SK-N-SH (cell line): Measurements from ENCODE around the gene LRRC2. TPM values are rescaled to one million over a fixed set of nuclear protein-coding genes. Genes with fewer than 3 reads are reported as not detected.

Experiments
- CTCF ChIA-PET: fragments of 300-600, 350-600 bp; formaldehyde crosslinking; extraction: SDS; loops from one replicate; lab custom pipeline; 2021; lab: Yijun Ruan, JAX
- POLR2A ChIA-PET: fragments of 350-600 bp; sonication (Branson Sonifier 250); formaldehyde crosslinking; extraction: SDS; loops from one replicate; lab custom pipeline; 2020; ENCODE audit warnings: antibody characterized with exemption, inconsistent platforms; lab: Yijun Ruan, JAX
- DNase-seq: peaks from one replicate; pipeline ENCODE4 v3.0.0; 2012
- H2AFZ ChIP-seq: fragments of 200-600 bp; sonication (generic); 2 replicates; pipeline ENCODE4 v1.8.1; 2016; ENCODE audit warnings: antibody characterized with exemption, mild to moderate bottlenecking, low read depth
- H3F3A ChIP-seq: fragments of 200-600 bp; sonication (generic); replicated peaks from 2 replicates; pipeline ENCODE3; 2016; ENCODE audit warnings: antibody characterized with exemption, mild to moderate bottlenecking; ENCODE audit not compliant: insufficient read depth
- H3K27ac ChIP-seq, 2 experiments: fragments of 200-500 bp in 1 of 2; fragments of 200-600 bp in 1 of 2; sonication (Bioruptor generic) in 1 of 2; sonication (generic), shearing (Covaris generic) in 1 of 2; 2 replicates each; pipeline versions ENCODE4 v1.5.1 to v1.6.1; 2014 to 2016; ENCODE audit warnings: low read depth in 2 of 2, inconsistent platforms in 1 of 2, low read length in 1 of 2, mild to moderate bottlenecking in 1 of 2, mixed read lengths in 1 of 2
- H3K27me3 ChIP-seq: fragments of 200-600 bp; sonication (generic), shearing (Covaris generic); 2 replicates; pipeline ENCODE4 v1.6.1; 2016; ENCODE audit warnings: mixed run types; ENCODE audit not compliant: insufficient read depth
- H3K36me3 ChIP-seq, 2 experiments: fragments of 200-500 bp in 1 of 2; fragments of 200-600 bp in 1 of 2; sonication (Bioruptor generic) in 1 of 2; sonication (generic) in 1 of 2; replicated peaks in 1 of 2; 2 replicates each; pipeline versions ENCODE3 to v1.5.1; 2014 to 2016; ENCODE audit warnings: low read length in 1 of 2, mild to moderate bottlenecking in 1 of 2; ENCODE audit not compliant: insufficient read depth in 2 of 2, control insufficient read depth in 1 of 2
- H3K4me1 ChIP-seq, 2 experiments: fragments of 200-500 bp in 1 of 2; fragments of 200-600 bp in 1 of 2; sonication (Bioruptor generic) in 1 of 2; sonication (generic), shearing (Covaris generic) in 1 of 2; 2 replicates each; pipeline versions ENCODE4 v1.5.1 to v1.6.1; 2014 to 2016; ENCODE audit warnings: low read depth in 1 of 2, low read length in 1 of 2, mixed run types in 1 of 2; ENCODE audit not compliant: insufficient read depth in 2 of 2, control insufficient read depth in 1 of 2
- H3K4me2 ChIP-seq: fragments of 200-600 bp; sonication (generic), shearing (Covaris generic); 2 replicates; pipeline ENCODE4 v1.6.1; 2017; ENCODE audit warnings: mixed run types
- H3K4me3 ChIP-seq, 2 experiments: fragments of 200-500 bp in 1 of 2; fragments of 200-600 bp in 1 of 2; sonication (Bioruptor generic) in 1 of 2; sonication (generic), shearing (Covaris generic) in 1 of 2; 2 replicates each; pipeline versions ENCODE4 v1.5.1 to v1.8.1; 2014 to 2016; ENCODE audit warnings: low read depth in 2 of 2, inconsistent platforms in 1 of 2, low read length in 1 of 2, mild to moderate bottlenecking in 1 of 2, mixed read lengths in 1 of 2, moderate library complexity in 1 of 2
- H3K79me2 ChIP-seq: fragments of 200-600 bp; sonication (generic); 2 replicates; pipeline ENCODE4 v1.8.1; 2017; ENCODE audit warnings: mild to moderate bottlenecking; ENCODE audit not compliant: insufficient read depth
- H3K9ac ChIP-seq: fragments of 200-600 bp; sonication (generic); 2 replicates; pipeline ENCODE4 v1.6.1; 2017; ENCODE audit warnings: mixed run types
- H3K9me2 ChIP-seq: fragments of 200-600 bp; sonication (generic); 2 replicates; pipeline ENCODE4 v1.6.1; 2017; ENCODE audit warnings: mixed run types
- H3K9me3 ChIP-seq: fragments of 200-600 bp; sonication (generic); 2 replicates; pipeline ENCODE4 v1.6.1; 2017; ENCODE audit warnings: mixed run types, mild to moderate bottlenecking, moderate library complexity
- H4K20me1 ChIP-seq: fragments of 200-600 bp; sonication (generic); 2 replicates; pipeline ENCODE4 v1.6.1; 2017; ENCODE audit warnings: mild to moderate bottlenecking, mixed run types; ENCODE audit not compliant: insufficient read depth
- ELF1 ChIP-seq: IDR thresholded peaks from 2 replicates; pipeline ENCODE4 v1.4.0; 2012
- EP300 ChIP-seq, 2 experiments: IDR thresholded peaks; 2 replicates each; pipeline versions ENCODE4 v1.4.0 to v1.6.1; 2012; ENCODE audit warnings: borderline replicate concordance in 1 of 2, low read depth in 1 of 2, low read length in 1 of 2
- FOXJ3 ChIP-seq: sonication (generic); formaldehyde crosslinking; IDR thresholded peaks from 2 replicates; pipeline ENCODE4 v1.5.1; 2020; ENCODE audit warnings: mild to moderate bottlenecking, missing genetic modification reagents
- GATA2 ChIP-seq: sonication (generic); formaldehyde crosslinking; IDR thresholded peaks from 2 replicates; pipeline ENCODE4 v1.5.0; 2020; ENCODE audit warnings: mild to moderate bottlenecking, missing genetic modification reagents
- MEF2A ChIP-seq: IDR thresholded peaks from 2 replicates; pipeline ENCODE4 v1.4.0; 2012; ENCODE audit warnings: low read depth, borderline replicate concordance
- MXI1 ChIP-seq: IDR thresholded peaks from 2 replicates; pipeline ENCODE4 v1.6.1; 2012; ENCODE audit warnings: mild to moderate bottlenecking, low read depth, low read length, improper control_type of control experiment
- POLR2AphosphoS5 ChIP-seq: IDR thresholded peaks from 2 replicates; pipeline ENCODE4 v1.6.1; 2012; ENCODE audit warnings: low read depth, low read length
- RCOR1 ChIP-seq: fragments of 150-350 bp; IDR thresholded peaks from 2 replicates; pipeline ENCODE4 v1.6.1; 2017; ENCODE audit warnings: antibody characterized with exemption, low read length
- RFX5 ChIP-seq: IDR thresholded peaks from 2 replicates; pipeline ENCODE4 v1.6.1; 2012; ENCODE audit warnings: mild to moderate bottlenecking, improper control_type of control experiment, low read length
- RXRA ChIP-seq: IDR thresholded peaks from 2 replicates; pipeline ENCODE4 v1.4.0; 2012; ENCODE audit warnings: low read depth, mild to moderate bottlenecking, borderline replicate concordance
- SIN3A ChIP-seq: IDR thresholded peaks from 2 replicates; pipeline ENCODE4 v1.6.1; 2012; ENCODE audit warnings: low read depth, mild to moderate bottlenecking, low read length, moderate library complexity, borderline replicate concordance
- SMC3 ChIP-seq: IDR thresholded peaks from 2 replicates; pipeline ENCODE4 v1.6.1; 2012; ENCODE audit warnings: low read depth, low read length, improper control_type of control experiment
- TCF12 ChIP-seq: IDR thresholded peaks from 2 replicates; pipeline ENCODE4 v1.4.0; 2012
- TEAD4 ChIP-seq: IDR thresholded peaks from 2 replicates; pipeline ENCODE4 v1.4.0; 2012; ENCODE audit warnings: mild to moderate bottlenecking, borderline replicate concordance; ENCODE audit not compliant: insufficient read depth
- USF2 ChIP-seq: fragments of 150-350 bp; IDR thresholded peaks from 2 replicates; pipeline ENCODE4 v1.6.1; 2017; ENCODE audit warnings: antibody characterized with exemption, low read length, low read depth, borderline replicate concordance
- YY1 ChIP-seq: IDR thresholded peaks from 2 replicates; pipeline ENCODE4 v1.4.0; 2012; ENCODE audit warnings: low read depth, mild to moderate bottlenecking
- WGBS: methylation state at CpG from one replicate; pipeline ENCODE4 v1.1.6; 2017; ENCODE audit warnings: low lambda C conversion rate; 5-methylcytosine and 5-hydroxymethylcytosine counted together
- polyA plus RNA-seq, 3 experiments: library from polyadenylated mRNA; depleted of rRNA; stranded (reverse); fragments of >200 nt; gene quantifications; 2 replicates each; pipeline ENCODE4 v1.2.3, GENCODE V29; 2012
- TF ChIP-seq, protein P1 (sequence below): IDR thresholded peaks from 2 replicates; pipeline ENCODE4 v1.6.1; 2012; ENCODE audit warnings: mild to moderate bottlenecking, low read depth, low read length, moderate library complexity
- TF ChIP-seq, protein P2 (sequence below): fragments of 200-600 bp; sonication (generic); IDR thresholded peaks from 2 replicates; pipeline ENCODE4 v1.6.1; 2017; ENCODE audit warnings: antibody characterized with exemption, mild to moderate bottlenecking, moderate library complexity

Gene LRRC2
- polyA plus RNA-seq, 1 of the 3 experiments (the other 2 are of a cell fraction), result 0.13 TPM

DNA sequence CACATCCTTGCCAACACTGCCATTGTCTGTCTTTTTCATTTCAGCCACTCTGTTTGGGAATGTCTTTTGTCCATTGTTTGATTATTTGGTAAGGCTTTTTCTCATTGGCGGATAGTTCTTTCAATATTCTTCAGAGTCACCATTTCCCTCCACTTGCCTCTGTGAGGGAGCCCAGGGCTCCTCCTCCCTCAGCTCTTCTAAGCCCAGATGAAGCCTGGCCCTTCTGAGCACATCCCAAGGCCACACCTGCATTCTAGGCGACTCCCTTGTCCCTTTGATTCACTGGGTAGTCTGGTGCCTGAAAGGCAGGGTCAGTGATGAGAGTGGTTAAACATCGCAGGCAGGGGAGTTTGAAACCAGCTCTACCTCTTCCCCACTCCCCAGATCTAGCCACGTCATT is 89.0 kb downstream of the LRRC2 start:
- DNase-seq, result no peak
- no peaks in the 10 kb centered on the region for H3K79me2 ChIP-seq
- H4K20me1 ChIP-seq, result no peaks in the 10 kb centered on the region
- no peaks in the 10 kb centered on the region for H3K36me3 ChIP-seq
- ChIA-PET CTCF (interaction anchor here (1.3 to 11.6 kb wide), 2 partner anchors 11 to 15 kb away, joined by 3 to 77 read pairs; no protein-coding TSS in a partner anchor), POLR2A (no interaction called here)
- H3K9ac ChIP-seq, result no peak overlapping the region
- no peaks in the 10 kb centered on the region for H3K9me2 ChIP-seq
- no peak overlapping the region for H3K4me2 ChIP-seq
- no peak overlapping the region for H3K4me3 ChIP-seq
- WGBS, result 33% methylated on average over 4 of the region's 4 CpGs
- peaks cover 8% of the 10 kb centered on the region; the same call in 1 of the 2 replicates for H3K27me3 ChIP-seq
- no peaks in the 10 kb centered on the region for H3K4me1 ChIP-seq
- TF ChIP-seq RFX5 (no peak), YY1 (no peak)
- H3K9me3 ChIP-seq, result no peaks in the 10 kb centered on the region; the same call in 1 of the 2 replicates
- no peaks in the 10 kb centered on the region for H3F3A ChIP-seq
- no peak overlapping the region for H2AFZ ChIP-seq
- H3K27ac ChIP-seq, result no peak overlapping the region

DNA sequence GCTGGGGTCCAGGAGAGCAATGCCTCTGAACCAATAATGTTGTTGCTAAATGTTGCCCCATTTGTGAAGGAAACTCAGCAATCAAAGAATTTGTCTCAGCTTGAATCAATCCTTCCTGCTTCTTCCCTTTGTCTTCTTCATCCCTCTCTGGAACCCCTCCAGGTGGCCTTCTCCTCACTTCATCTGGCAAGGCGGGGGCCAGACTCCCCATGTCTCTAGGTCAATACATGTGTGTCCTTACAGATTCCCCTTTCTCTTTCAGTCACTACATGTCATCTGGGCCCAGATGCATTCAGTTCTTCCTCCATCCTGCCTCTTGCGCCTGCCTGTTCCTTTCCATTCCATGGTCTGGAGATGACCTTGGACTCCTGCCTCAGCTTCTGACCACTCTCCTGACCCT is 93.4 kb downstream of the LRRC2 start:
- no peak overlapping the region for H3K9ac ChIP-seq
- no peaks in the 10 kb centered on the region for H3K4me1 ChIP-seq
- no peaks in the 10 kb centered on the region; the same call in 1 of the 2 replicates for H3K9me3 ChIP-seq
- no peaks in the 10 kb centered on the region for H3K36me3 ChIP-seq
- 16% methylated on average over 2 of the region's 2 CpGs for WGBS
- DNase-seq, result no peak
- H3F3A ChIP-seq, result no peaks in the 10 kb centered on the region
- H3K4me3 ChIP-seq, result no peak overlapping the region
- H4K20me1 ChIP-seq, result no peaks in the 10 kb centered on the region
- H2AFZ ChIP-seq, result no peak overlapping the region
- CTCF ChIA-PET, result interaction anchor here (11.6 kb wide), 1 partner anchor 16 kb away, joined by 77 read pairs; no protein-coding TSS in a partner anchor
- no peak overlapping the region for H3K27ac ChIP-seq
- POLR2A ChIA-PET, result no interaction called here
- H3K4me2 ChIP-seq, result no peak overlapping the region
- H3K9me2 ChIP-seq, result no peaks in the 10 kb centered on the region
- peaks cover 12% of the 10 kb centered on the region; the same call in 1 of the 2 replicates for H3K27me3 ChIP-seq
- H3K79me2 ChIP-seq, result no peaks in the 10 kb centered on the region
- TF ChIP-seq TCF12 (no peak), RFX5 (no peak), ELF1 (no peak), POLR2AphosphoS5 (no peak), MEF2A (no peak), SMC3 (no peak), TEAD4 (no peak), FOXJ3 (CRISPR knock-in tag) (no peak), RCOR1 (no peak), EP300 (IDR thresholded peaks at IDR 0.05; ENCODE audit: borderline replicate concordance in 1 of 2, low read depth in 1 of 2, low read length in 1 of 2) (no peak), GATA2 (CRISPR knock-in tag) (no peak), USF2 (no peak), MXI1 (no peak), SIN3A (no peak), RXRA (no peak)
- TF ChIP-seq, protein P1, sequence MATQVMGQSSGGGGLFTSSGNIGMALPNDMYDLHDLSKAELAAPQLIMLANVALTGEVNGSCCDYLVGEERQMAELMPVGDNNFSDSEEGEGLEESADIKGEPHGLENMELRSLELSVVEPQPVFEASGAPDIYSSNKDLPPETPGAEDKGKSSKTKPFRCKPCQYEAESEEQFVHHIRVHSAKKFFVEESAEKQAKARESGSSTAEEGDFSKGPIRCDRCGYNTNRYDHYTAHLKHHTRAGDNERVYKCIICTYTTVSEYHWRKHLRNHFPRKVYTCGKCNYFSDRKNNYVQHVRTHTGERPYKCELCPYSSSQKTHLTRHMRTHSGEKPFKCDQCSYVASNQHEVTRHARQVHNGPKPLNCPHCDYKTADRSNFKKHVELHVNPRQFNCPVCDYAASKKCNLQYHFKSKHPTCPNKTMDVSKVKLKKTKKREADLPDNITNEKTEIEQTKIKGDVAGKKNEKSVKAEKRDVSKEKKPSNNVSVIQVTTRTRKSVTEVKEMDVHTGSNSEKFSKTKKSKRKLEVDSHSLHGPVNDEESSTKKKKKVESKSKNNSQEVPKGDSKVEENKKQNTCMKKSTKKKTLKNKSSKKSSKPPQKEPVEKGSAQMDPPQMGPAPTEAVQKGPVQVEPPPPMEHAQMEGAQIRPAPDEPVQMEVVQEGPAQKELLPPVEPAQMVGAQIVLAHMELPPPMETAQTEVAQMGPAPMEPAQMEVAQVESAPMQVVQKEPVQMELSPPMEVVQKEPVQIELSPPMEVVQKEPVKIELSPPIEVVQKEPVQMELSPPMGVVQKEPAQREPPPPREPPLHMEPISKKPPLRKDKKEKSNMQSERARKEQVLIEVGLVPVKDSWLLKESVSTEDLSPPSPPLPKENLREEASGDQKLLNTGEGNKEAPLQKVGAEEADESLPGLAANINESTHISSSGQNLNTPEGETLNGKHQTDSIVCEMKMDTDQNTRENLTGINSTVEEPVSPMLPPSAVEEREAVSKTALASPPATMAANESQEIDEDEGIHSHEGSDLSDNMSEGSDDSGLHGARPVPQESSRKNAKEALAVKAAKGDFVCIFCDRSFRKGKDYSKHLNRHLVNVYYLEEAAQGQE, result no peak
- TF ChIP-seq, protein P2, sequence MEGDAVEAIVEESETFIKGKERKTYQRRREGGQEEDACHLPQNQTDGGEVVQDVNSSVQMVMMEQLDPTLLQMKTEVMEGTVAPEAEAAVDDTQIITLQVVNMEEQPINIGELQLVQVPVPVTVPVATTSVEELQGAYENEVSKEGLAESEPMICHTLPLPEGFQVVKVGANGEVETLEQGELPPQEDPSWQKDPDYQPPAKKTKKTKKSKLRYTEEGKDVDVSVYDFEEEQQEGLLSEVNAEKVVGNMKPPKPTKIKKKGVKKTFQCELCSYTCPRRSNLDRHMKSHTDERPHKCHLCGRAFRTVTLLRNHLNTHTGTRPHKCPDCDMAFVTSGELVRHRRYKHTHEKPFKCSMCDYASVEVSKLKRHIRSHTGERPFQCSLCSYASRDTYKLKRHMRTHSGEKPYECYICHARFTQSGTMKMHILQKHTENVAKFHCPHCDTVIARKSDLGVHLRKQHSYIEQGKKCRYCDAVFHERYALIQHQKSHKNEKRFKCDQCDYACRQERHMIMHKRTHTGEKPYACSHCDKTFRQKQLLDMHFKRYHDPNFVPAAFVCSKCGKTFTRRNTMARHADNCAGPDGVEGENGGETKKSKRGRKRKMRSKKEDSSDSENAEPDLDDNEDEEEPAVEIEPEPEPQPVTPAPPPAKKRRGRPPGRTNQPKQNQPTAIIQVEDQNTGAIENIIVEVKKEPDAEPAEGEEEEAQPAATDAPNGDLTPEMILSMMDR, result no peak
